ENCODE data around the gene LACTB. TPM values are rescaled to one million over a fixed set of nuclear protein-coding genes. Genes with fewer than 3 reads are reported as not detected.

The LACTB gene
- total RNA-seq, 6 experiments from 2014 or later = 37.5 to 47.6 (median 45.7) TPM

DNA sequence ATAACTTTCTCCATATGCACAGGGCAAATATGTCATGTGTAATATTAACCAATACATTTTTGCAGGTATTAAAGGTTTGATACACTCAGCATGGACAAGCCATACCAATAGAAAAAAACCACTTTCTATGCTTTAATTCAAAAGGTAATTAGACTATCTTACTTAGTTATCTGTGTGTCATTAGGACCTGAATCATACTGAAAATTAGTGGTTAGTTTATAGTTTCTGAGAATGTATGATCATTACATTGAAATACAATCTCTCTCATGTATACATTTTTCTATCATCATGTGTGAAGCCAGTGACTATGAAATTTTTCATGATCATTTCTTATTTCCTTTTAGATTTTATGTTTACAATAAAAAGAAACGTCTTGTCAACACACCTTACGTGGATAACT, 19.3 kb downstream of the LACTB start:
- Mint-ChIP-seq H3K4me1 (ENCODE audit: low read depth) (peaks cover 55% of the 10 kb centered on the region), H3K9me3 (peaks cover 4% of the 10 kb centered on the region; the same call in 1 of the 2 replicates), H3K27ac (peak overlapping the region; percentile 18; the same call in 1 of the 2 replicates), H3K4me3 (no peak overlapping the region), H3K27me3 (ENCODE audit: insufficient read depth) (no peaks in the 10 kb centered on the region; the same call in 1 of the 2 replicates), H3K36me3 (ENCODE audit: low read depth) (peaks cover 60% of the 10 kb centered on the region)
- TF ChIP-seq CTCF (IDR thresholded peaks at IDR 0.05) = no peak
- DNase-seq = no peak

- TF ChIP-seq CTCF (IDR thresholded peaks at IDR 0.05) = no peak
- Mint-ChIP-seq H3K36me3 (ENCODE audit: low read depth) (peaks cover 76% of the 10 kb centered on the region), H3K27me3 (ENCODE audit: insufficient read depth) (peaks cover 2% of the 10 kb centered on the region), H3K4me1 (ENCODE audit: low read depth) (peaks cover 37% of the 10 kb centered on the region), H3K4me3 (no peak overlapping the region), H3K9me3 (peaks cover 4% of the 10 kb centered on the region; the same call in 1 of the 2 replicates), H3K27ac (0 out of 2 replicates have a peak overlapping the region, but pooled peaks have one; percentile 1)
- DNase-seq = no peak
Measured at GRCh38 chr15:63145426-63145825, 23.8 kb downstream of the LACTB start.

DNA sequence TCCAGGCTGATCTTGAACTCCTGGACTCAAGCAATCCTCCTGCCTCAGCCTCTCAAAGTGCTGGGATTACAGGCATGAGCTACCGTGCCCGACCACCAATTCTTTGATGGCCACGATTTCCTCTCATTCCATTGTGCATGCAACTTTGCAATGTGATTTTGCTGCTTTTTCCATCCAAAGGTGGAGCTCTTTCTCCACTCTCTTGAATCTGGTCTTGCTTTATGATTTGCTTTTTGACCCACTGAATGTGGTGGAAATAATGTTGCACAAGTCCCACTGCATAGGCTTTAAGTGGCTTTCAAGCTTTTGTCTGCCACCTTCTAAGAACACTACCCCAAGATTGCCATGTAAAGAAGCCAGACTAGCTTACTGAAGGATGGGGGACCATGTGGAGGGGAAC, 25.0 kb downstream of the LACTB start:
- DNase-seq = no peak
- TF ChIP-seq CTCF (IDR thresholded peaks at IDR 0.05) = peak; percentile 28; the same call in 1 of the 2 replicates

GRCh38 chr15:63151665-63152064, 30.0 kb downstream of the LACTB start:
- Mint-ChIP-seq H3K9me3 (no peaks in the 10 kb centered on the region), H3K27ac (peak overlapping the region; percentile 40), H3K4me1 (ENCODE audit: low read depth) (peaks cover 40% of the 10 kb centered on the region), H3K36me3 (ENCODE audit: low read depth) (peaks cover 76% of the 10 kb centered on the region), H3K27me3 (ENCODE audit: insufficient read depth) (peaks cover 2% of the 10 kb centered on the region), H3K4me3 (no peak overlapping the region)
- DNase-seq = no peak
- TF ChIP-seq CTCF (IDR thresholded peaks at IDR 0.05) = no peak

More for the DNA sequence above, 25.0 kb downstream of the LACTB start:
- H3K4me1 Mint-ChIP-seq (ENCODE audit: low read depth) = peaks cover 31% of the 10 kb centered on the region
- H3K27me3 Mint-ChIP-seq (ENCODE audit: insufficient read depth) = peaks cover 2% of the 10 kb centered on the region
- H3K27ac Mint-ChIP-seq = no peak overlapping the region
- peaks cover 4% of the 10 kb centered on the region; the same call in 1 of the 2 replicates for H3K9me3 Mint-ChIP-seq
- H3K36me3 Mint-ChIP-seq (ENCODE audit: low read depth) = peaks cover 71% of the 10 kb centered on the region
- no peak overlapping the region; the same call in 1 of the 2 replicates for H3K4me3 Mint-ChIP-seq

GRCh38 chr15:63155486-63155885, 33.8 kb downstream of the LACTB start:
- no peak for DNase-seq
- TF ChIP-seq CTCF (IDR thresholded peaks at IDR 0.05) = no peak
- H3K27me3 Mint-ChIP-seq (ENCODE audit: insufficient read depth) = peaks cover 5% of the 10 kb centered on the region
- peak overlapping the region; percentile 99 for H3K27ac Mint-ChIP-seq
- peaks cover 39% of the 10 kb centered on the region for H3K4me1 Mint-ChIP-seq (ENCODE audit: low read depth)
- H3K36me3 Mint-ChIP-seq (ENCODE audit: low read depth) = peaks cover 53% of the 10 kb centered on the region
- H3K4me3 Mint-ChIP-seq = peak overlapping the region; percentile 100
- H3K9me3 Mint-ChIP-seq = no peaks in the 10 kb centered on the region

Measured in HFFc6 (cell line).